ENCODE data around the gene MEF2A.
A peak's percentile ranks its signal among the peaks of the same experiment; 100 is the strongest.

Gene MEF2A

GRCh38 chr15:99707473-99708270, 141.9 kb downstream of the MEF2A start:
- DNase-seq = no peak

- DNase-seq = no peak
Measured at GRCh38 chr15:99708563-99708962, 142.8 kb downstream of the MEF2A start.

DNA sequence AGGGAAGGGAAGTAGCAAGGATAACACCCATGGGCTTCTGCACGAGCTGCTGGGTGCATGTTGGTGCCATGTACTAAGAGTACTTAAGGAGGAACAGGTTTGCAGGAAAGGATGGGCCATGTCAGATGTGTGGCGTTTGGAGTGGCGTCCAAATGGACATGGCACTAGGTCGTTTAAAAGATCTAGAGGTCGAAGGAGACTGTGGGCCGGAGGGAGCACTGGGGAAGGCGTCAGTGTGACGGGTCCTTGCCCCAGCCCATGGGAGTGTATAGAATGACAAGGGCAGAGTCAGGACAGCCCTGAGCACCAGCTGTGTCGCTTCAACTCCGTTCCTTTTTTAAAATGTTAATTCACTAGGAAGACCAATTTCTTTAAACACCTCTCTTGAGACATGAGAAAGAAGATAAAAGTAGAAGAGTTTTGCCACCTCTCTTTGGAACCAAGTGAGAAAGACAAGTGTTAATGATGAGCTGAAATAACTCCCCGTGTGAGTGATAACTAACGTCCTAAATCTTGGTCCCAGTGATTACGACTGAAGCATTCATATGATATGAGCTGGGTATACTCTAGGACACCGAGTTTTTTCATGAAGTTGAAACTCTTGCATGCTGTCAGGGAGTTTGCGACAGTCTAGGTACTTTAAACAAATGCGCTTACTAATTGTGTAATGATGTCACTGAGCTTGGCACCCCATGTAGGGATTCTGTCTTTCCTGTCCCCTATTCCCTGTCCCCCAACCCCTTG, 143.6 kb downstream of the MEF2A start:
- DNase-seq = no peak

DNA sequence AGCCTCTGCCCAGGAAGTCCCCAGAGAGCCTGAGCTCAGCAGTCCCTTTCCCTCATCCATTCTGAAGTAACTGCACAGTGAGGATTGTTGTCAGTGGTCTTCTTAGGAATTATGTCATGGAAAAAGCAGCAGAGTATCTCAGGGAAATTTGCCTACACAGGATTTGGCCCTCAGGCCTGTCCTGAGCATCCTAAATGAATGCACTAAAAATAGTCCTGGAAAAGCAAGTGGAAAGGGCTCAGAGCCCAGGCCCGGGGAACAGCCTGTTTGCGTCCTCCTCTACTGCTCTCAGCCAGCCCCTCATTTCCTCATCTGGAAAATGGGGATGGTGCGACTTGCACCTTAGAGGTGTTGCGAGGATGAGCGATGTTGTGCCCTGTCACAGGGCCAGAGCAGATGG, 145.8 kb downstream of the MEF2A start:
- DNase-seq = no peak

- DNase-seq = no peak
Measured at GRCh38 chr15:99712415-99712814, 146.6 kb downstream of the MEF2A start.

DNA sequence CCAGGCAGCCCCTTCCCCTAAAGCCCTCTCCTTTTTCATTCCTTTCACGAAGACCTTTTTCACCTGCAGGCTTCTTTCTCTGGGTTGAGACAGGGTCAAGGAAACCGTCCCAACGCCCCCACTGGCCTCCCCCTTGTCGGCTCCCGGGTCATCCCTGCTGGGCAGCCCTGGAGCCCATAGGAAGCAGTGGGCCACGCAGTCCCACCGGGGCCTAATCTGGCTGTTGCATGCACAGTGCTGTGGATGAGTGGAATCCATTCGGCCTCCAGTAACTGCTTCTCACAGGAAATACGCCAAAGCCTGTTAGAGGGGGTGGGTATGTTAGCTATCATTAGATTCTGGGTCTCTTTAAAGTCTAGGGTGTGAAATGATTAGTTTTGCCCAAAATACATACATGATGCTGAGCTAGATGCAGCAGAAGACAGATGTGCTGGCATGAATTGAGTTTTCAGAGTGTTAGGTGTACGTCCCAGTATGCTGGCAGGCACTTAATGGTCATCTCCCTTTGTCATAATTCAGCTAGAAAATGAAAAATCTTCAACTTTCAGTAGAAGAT, 150.8 kb downstream of the MEF2A start:
- DNase-seq = no peak

DNA sequence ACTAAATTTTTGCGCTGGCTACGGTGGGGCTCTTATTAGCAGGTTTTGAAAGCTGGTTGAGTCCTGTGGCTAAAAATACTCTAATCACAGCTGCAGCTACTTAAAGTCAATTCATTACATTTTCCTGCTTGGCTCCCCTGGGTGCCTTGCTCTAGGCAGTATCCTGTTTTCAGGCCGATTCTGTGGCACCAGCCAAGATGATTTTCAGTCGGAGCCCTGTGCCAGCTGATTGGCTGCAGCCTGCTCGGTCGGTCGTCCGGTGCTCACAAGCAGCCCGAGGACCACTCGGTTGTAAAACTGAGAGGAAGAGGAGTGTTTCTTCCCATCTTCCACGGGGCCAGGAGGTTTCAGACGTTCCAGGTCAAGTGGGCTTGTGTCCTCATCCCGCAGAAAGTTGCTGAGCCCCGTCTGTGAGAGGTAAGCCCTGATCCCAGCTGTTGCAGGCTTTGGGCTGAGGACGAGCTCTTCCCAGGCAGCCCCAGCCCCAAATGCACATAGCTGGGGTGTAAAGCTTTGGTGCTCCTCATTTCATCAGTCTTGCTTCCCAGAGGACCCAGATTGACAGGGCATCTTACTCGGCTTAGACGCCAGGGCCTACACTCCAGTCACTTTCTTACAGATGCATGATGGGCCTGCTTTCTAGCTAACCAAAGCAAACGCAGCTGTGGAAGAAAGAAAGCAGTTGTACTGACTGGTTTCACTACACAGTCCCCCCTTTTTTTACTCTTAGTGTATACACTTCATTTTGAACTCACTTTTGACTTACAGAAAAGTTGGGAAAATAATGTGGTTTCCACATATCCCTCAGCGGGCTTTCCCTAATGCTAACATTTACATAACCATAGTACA, 151.6 kb downstream of the MEF2A start:
- DNase-seq = no peak

- no peak for DNase-seq
Measured at GRCh38 chr15:99718421-99718820, 152.6 kb downstream of the MEF2A start.

GRCh38 chr15:99719096-99719541, 153.3 kb downstream of the MEF2A start:
- peak; percentile 41 to 44 for DNase-seq

- DNase-seq = no peak
Measured at GRCh38 chr15:99720533-99720932, 154.7 kb downstream of the MEF2A start.

- no peak for DNase-seq
Measured at GRCh38 chr15:99721104-99721778, 155.5 kb downstream of the MEF2A start.

DNA sequence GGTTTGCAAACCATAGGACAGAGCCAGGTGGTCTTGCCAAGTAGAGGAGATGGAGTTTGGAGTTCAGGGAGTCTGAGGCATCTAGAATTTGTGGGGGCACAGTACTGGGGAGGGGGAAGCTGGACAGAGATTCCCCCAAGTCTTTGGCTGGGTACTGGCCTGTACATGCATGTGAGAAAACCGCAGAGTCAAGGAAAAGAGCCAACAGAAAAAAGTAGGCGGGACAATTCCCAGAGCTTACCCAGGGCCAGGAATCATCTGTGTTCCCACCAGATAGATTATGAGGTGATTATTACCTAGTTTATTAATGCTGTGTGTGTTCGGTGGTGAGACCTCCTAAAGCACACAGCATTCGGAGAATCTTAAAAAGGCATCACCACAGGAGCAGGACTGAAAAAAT, 156.1 kb downstream of the MEF2A start:
- DNase-seq = no peak

DNA sequence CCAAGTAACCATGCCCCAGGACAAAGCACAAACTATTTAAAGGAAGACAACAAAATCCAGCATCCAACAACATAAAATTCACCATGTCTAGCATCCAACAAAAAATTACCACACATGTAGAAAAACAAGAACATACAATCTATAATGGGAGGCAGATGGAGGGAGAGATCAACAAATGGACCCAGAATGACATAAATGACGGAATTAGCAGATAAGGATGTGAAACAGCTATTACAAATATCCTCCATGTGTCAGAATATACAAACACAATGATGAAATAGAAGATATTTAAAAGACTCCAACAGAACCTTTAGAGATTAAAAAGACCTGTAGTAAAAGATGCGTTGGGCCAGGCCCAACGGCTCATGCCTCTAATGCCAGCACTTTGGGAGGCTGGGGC, 156.6 kb downstream of the MEF2A start:
- no peak for DNase-seq

- DNase-seq = no peak
Measured at GRCh38 chr15:99726333-99726732, 160.5 kb downstream of the MEF2A start.

DNA sequence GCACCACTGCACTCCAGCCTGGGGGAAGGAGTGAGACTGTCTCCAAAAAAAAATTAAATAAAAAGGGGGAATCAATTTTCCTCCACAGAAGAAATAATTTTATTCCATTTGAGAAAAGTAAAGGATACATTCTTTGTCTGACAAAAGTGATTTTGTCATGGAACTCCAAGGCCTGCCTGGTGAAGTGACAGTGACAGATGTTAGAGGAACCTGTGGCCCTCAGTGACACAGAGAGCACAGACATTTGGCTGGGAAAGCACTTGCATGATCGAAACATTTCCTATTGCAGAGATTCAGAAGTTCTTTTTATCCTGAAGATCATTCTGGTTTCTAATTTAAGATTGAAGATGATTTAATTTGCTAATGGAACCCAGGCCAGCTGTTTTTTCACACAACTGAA, 161.5 kb downstream of the MEF2A start:
- DNase-seq = no peak

DNA sequence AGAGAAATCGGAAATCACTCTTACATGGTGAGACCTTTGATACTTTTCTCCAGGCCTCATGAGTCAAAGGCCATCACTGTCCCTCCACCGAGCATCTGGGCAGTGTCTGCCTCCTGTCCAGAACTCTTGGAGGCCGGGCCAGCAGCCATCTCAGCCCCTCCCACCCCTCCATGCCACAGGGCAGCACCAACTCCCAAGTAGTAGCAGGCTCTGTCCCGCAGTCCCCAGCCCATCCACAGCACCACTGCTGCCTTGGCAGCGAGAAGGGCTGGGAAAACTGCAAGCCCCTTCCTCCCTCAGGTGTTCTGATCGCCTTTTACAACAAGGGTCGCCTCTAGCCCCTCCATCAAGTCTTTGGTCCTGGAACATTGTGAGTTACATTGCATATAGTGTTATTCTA, 161.9 kb downstream of the MEF2A start:
- no peak for DNase-seq

GRCh38 chr15:99728916-99729315, 163.1 kb downstream of the MEF2A start:
- DNase-seq = no peak

DNA sequence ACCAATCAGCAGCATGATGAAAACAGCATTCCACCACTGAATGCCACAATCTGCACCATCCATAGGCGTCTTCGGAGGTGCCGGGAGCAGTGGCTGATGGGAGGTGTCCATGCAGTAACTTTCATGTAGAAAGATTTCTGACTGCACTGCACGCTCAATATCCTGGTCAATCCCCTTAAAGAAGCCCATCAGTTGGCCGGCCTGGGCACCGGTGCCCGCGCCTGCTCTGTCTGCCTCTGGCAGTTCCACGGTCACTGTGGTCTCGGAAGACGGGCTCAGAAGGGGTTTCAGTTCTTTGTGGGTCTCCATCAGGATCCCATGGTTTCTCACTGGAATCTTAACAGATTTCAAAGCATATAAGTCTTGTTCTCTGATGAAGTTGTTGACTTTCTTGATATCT, 163.5 kb downstream of the MEF2A start:
- no peak for DNase-seq

GRCh38 chr15:99729920-99730319, 164.1 kb downstream of the MEF2A start:
- DNase-seq = no peak

GRCh38 chr15:99731336-99732123, 165.7 kb downstream of the MEF2A start:
- DNase-seq = no peak

DNA sequence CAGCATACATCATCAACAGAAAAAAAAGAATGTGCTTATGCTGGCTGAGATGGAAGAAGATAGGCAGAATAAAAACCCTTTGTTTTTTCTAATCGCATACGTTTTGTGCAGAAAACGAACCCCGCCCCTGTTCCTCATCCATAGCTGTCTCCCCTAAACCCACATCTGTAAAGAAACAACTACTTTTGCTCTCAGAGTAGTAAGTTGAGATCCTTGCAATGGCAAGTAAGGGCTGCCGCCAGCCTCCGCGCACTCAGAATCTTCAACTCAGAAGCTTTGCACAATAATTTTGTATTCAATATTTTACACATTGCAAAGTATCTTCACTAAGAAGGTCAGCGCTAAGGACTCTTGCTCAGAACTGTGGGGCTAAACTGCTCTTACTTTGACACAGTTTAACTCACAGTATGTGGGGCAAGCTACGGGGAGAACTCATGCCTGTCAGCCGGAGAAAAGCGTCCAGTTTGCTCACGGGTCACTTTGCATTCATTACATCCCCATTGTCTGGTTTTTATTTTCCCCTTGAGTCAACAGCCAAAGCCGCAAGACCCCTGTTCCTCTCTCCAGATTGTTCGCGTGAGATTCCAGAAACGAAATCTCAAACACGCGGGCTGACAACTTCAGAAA, 166.5 kb downstream of the MEF2A start:
- no peak for DNase-seq

Measured in NCI-H187 (cell line).